Measurements from ENCODE around the gene RPS6KL1.

Gene RPS6KL1

DNA sequence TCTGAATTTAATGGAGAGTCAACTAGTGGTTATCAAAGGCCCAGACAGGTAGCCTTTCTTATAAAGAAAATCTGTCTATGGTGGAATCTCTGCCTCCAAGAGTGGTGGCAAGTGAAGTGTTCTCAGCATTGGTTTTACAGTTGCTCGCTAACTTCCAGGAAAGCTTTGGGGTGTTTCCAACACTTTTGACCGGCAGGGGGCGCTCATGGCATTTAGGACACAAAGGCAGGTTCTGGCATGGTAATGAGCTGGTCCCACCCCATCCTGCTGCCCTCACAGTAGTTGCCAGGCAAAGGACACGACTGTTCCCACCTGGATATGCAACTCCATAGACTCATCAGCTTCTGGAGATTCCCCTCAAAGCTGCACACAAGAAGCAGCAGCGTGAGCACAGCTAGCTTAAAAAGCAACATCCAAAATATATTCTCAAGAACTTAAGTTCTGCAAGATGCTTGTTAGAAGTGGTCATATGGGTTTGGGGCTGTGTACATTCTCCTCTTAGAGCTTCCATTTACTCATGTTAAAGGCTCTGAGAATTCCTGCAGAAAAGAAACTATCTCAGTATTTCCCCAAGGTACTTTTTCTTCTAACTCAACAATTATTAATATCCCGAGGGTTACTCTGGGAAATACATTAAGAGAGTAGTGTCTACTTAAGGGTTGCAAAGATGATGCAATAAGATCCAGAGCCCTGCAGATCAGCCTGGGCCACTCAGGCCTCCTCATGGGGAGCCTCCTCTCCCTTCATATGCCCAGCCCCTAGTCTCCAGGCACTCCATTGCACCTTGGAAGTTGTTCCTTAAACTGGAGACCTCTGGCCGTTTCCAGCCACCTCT is 61.9 kb downstream of the RPS6KL1 start:
- no peak overlapping the region for H3K4me3 ChIP-seq (ENCODE audit: low read length)
- TF ChIP-seq ZNF274 (IDR thresholded peaks at IDR 0.05; ENCODE audit: low read depth, low read length): no peak

DNA sequence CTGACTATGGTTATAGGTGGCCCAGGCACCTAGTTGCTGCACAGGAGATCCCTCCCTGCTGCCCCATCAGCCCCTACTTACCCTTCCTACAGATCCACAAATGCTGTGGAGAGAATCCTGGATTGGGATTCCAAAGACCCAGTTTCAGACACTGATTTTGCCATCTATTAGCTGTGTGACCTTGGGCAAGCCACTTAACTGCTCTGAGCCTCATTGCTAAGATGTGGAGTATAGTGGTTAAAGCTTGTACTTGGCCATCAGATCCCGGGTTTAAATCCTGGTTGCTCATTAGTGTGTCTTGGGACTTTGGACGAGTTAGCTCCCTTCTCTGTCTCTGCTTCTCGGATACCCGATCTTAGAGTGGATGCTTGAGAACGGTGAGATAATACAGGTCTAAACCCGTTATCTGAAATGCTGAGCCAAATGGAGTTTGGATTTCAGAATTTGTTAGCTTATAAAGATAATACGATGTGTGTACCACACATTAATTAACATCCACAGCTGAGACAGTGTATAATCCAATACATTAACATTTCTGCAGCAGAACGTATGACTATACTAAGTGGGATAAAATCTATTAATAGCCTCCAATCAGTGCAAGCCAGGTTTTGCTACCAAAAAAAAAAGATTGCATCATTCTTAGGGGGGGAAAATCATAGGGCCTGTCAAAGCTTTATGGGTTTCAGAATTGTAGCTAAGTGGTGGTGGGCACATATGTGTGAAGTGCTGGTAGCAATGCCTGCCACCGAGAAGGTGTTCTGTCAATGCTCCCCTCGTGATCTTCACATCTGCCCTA is 63.1 kb downstream of the RPS6KL1 start:
- H3K4me3 ChIP-seq (ENCODE audit: low read length): no peak overlapping the region
- no peak for TF ChIP-seq ZNF274 (IDR thresholded peaks at IDR 0.05; ENCODE audit: low read depth, low read length)

DNA sequence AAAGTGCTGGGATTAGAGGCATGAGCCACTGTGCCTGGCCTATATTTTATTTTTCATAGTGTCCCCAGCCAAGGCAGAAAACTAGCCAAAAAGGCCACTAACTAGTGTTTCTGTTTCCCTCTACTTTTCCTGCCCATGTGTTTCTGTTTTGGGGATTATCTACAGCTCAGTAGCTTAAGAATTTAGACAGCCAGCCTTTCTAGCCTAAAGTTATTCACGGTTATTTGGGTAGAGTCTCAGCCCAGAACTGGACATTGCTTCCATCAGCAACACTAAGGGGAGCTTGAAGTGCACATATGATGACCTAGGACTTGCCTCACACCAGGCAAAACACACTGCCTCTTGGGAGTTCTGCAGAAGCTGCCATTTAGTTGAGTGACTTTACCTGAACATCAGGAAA is 65.0 kb downstream of the RPS6KL1 start:
- TF ChIP-seq ZNF274 (IDR thresholded peaks at IDR 0.05; ENCODE audit: low read depth, low read length): no peak

DNA sequence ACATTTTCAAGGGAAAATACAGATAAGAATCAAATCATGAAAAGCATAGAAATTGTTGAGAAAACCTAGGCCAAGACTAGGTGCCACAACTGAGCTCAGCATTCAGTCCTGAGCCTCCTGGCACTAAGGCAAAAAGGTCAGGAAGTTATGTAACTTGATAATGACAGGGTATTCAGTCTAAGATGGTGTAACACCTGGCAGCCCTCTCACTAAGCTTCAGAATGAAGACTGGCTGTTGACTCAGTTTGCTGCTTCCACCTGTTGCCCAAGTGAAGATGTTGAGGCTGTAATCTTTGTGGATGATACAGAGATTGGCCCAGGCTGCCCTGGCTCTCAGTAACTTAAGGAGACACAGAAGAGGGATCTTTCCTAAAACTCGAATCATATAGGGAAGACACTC is 66.7 kb downstream of the RPS6KL1 start:
- no peak for TF ChIP-seq ZNF274 (IDR thresholded peaks at IDR 0.05; ENCODE audit: low read depth, low read length)
- no peak overlapping the region for H3K4me3 ChIP-seq (ENCODE audit: low read length)

More for the DNA sequence above, 65.0 kb downstream of the RPS6KL1 start:
- no peak overlapping the region for H3K4me3 ChIP-seq (ENCODE audit: low read length)

DNA sequence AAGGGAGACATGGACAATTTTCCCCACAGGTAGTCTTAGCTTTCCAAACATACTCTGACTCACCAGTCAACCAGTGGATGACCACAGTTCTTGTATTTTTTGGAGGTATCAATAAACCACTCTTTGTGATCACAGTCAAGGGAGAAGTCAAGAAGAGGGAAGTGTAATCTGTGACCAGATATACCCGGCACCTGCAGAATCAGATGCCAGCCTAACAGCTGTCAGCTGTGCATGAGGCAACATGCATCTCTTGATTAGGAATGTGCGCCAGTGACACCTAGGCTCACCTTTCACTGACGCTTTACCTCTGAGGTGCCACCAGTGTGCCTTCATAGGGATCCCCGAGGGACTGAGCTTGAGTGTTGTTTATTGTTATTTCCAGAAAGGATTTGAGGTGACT is 67.1 kb downstream of the RPS6KL1 start:
- no peak for TF ChIP-seq ZNF274 (IDR thresholded peaks at IDR 0.05; ENCODE audit: low read depth, low read length)
- no peak overlapping the region for H3K4me3 ChIP-seq (ENCODE audit: low read length)

DNA sequence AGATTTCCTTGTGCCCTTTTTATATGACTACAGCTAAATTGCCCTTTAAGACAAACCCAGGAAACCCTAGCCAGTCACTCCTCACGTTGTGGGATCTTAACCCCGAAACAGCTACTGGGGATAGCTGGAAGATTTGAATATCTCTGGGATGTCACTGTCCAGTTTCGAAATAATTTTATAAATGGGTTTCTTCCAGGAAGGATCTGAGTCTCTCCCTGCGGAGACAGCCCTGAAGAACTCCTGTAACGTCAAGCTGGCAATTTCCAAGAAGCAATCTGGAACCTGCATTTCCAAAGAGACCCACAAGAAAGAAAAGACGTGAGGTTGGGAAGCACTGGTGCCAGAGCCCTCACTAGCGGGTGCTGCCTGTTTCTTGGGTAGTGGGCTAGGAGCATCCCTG is 68.0 kb downstream of the RPS6KL1 start:
- TF ChIP-seq ZNF274 (IDR thresholded peaks at IDR 0.05; ENCODE audit: low read depth, low read length): no peak
- H3K4me3 ChIP-seq (ENCODE audit: low read length): no peak overlapping the region

Measured in GM08714 (cell line).